ENCODE measurements around the gene SCO1. TPM values are rescaled to one million over a fixed set of nuclear protein-coding genes. Genes with fewer than 3 reads are reported as not detected.

The SCO1 gene
- total RNA-seq, 4 donors from 2014 or later = 15.4 to 29.6 (median 24.1) TPM

GRCh38 chr17:10651927-10652326 lies 45.4 kb downstream of the SCO1 start:
- Histone ChIP-seq H3K27me3 (no peaks in the 10 kb centered on the region), H3K9me3 (no peaks in the 10 kb centered on the region), H3K36me3 (no peaks in the 10 kb centered on the region), H3K4me1 (no peaks in the 10 kb centered on the region), H3K27ac (no peak overlapping the region), H3K4me3 (no peak overlapping the region)
- WGBS, 2 donors (ENCODE audit: low coverage in 1 of 2) = 72 to 96% methylated on average over 4 to 9 of the region's 9 CpGs
- TF ChIP-seq POLR2A (IDR thresholded peaks at IDR 0.05) (no peak), CTCF (IDR thresholded peaks at IDR 0.05) (no peak), EP300 (IDR thresholded peaks at IDR 0.05) (no peak), POLR2AphosphoS5 (IDR thresholded peaks at IDR 0.05) (no peak)
- no peak for ATAC-seq

- no peak for TF ChIP-seq EP300 (IDR thresholded peaks at IDR 0.05)
- TF ChIP-seq POLR2A (IDR thresholded peaks at IDR 0.05) = no peak
- no peak for TF ChIP-seq CTCF (IDR thresholded peaks at IDR 0.05)
- no peak for TF ChIP-seq POLR2AphosphoS5 (IDR thresholded peaks at IDR 0.05)
- no peaks in the 10 kb centered on the region for H3K4me1 ChIP-seq
- H3K27me3 ChIP-seq = no peaks in the 10 kb centered on the region
- no peak for ATAC-seq
- no peaks in the 10 kb centered on the region for H3K9me3 ChIP-seq
- no peak overlapping the region for H3K27ac ChIP-seq
- 82 to 87% methylated on average over 3 to 5 of the region's 5 CpGs for WGBS, 2 donors (ENCODE audit: low coverage in 1 of 2)
- H3K36me3 ChIP-seq = peaks cover 0 to 13% of the 10 kb centered on the region in 2 donors
- no peak overlapping the region for H3K4me3 ChIP-seq
Observed at GRCh38 chr17:10649602-10650001, 47.7 kb downstream of the SCO1 start.

- H3K27me3 ChIP-seq = no peaks in the 10 kb centered on the region
- no peaks in the 10 kb centered on the region for H3K4me1 ChIP-seq
- 60 to 72% methylated on average over 1 to 3 of the region's 3 CpGs for WGBS, 2 donors (ENCODE audit: low coverage in 1 of 2)
- no peak overlapping the region for H3K27ac ChIP-seq
- TF ChIP-seq POLR2A (IDR thresholded peaks at IDR 0.05) (no peak), EP300 (IDR thresholded peaks at IDR 0.05) (no peak), CTCF (IDR thresholded peaks at IDR 0.05) (no peak), POLR2AphosphoS5 (IDR thresholded peaks at IDR 0.05) (no peak)
- peaks cover 0 to 16% of the 10 kb centered on the region in 2 donors for H3K36me3 ChIP-seq
- no peak overlapping the region for H3K4me3 ChIP-seq
- no peak for ATAC-seq
- H3K9me3 ChIP-seq = no peaks in the 10 kb centered on the region
Observed at GRCh38 chr17:10648956-10649355, 48.4 kb downstream of the SCO1 start.

- no peak overlapping the region for H3K4me3 ChIP-seq
- no peaks in the 10 kb centered on the region for H3K4me1 ChIP-seq
- TF ChIP-seq POLR2AphosphoS5 (IDR thresholded peaks at IDR 0.05) (no peak), CTCF (IDR thresholded peaks at IDR 0.05) (no peak), EP300 (IDR thresholded peaks at IDR 0.05) (no peak), POLR2A (IDR thresholded peaks at IDR 0.05) (no peak)
- whole genome bisulfite sequencing, 2 donors (ENCODE audit: low coverage in 1 of 2) = 83 to 85% methylated on average over 4 to 5 of the region's 5 CpGs
- ATAC-seq = no peak
- peaks cover 0 to 22% of the 10 kb centered on the region in 2 donors for H3K36me3 ChIP-seq
- no peaks in the 10 kb centered on the region for H3K27me3 ChIP-seq
- H3K27ac ChIP-seq = no peak overlapping the region
- H3K9me3 ChIP-seq = no peaks in the 10 kb centered on the region
Observed at GRCh38 chr17:10648381-10648780, 49.0 kb downstream of the SCO1 start.

GRCh38 chr17:10646392-10646990 lies 50.8 kb downstream of the SCO1 start:
- peaks cover 0 to 41% of the 10 kb centered on the region in 2 donors for H3K36me3 ChIP-seq

More at GRCh38 chr17:10646392-10646990, 50.8 kb downstream of the SCO1 start:
- TF ChIP-seq POLR2AphosphoS5 (IDR thresholded peaks at IDR 0.05) (no peak), EP300 (IDR thresholded peaks at IDR 0.05) (no peak), POLR2A (IDR thresholded peaks at IDR 0.05) (no peak), CTCF (IDR thresholded peaks at IDR 0.05) (peak in 3 of 4 experiments; percentile 79 to 86 (median 79))
- H3K27ac ChIP-seq = no peak overlapping the region
- H3K27me3 ChIP-seq = no peaks in the 10 kb centered on the region
- WGBS, 2 donors (ENCODE audit: low coverage in 1 of 2) = 26 to 70% methylated on average over 2 to 5 of the region's 8 CpGs
- no peaks in the 10 kb centered on the region for H3K4me1 ChIP-seq
- no peak overlapping the region for H3K4me3 ChIP-seq
- H3K9me3 ChIP-seq = no peaks in the 10 kb centered on the region
- ATAC-seq = peak; percentile 50

Measured in gastroesophageal sphincter (tissue), 4 donors.